B cell (primary cell): Measurements from ENCODE around the gene ARHGAP22. TPM values are rescaled to one million over a fixed set of nuclear protein-coding genes. Genes with fewer than 3 reads are reported as not detected.

Experiments used
- ATAC-seq: fragments of 200-7000 bp; cut with Tn5 transposase; one replicate; pipeline ENCODE4 v1.10.0; 2021; ENCODE audit warnings: low read depth, mild to moderate bottlenecking, moderate number of reproducible peaks, moderate library complexity
- CTCF ChIA-PET: fragments of 350-600 bp; sonication (Branson Sonifier 250); formaldehyde crosslinking; loops from one replicate; lab custom pipeline; 2021; ENCODE audit warnings: antibody characterized with exemption, inconsistent platforms; lab: Charles Lee
- POLR2A ChIA-PET: fragments of 350-600 bp; sonication (Branson Sonifier 250); formaldehyde crosslinking; loops from one replicate; lab custom pipeline; 2021; ENCODE audit warnings: antibody characterized with exemption; lab: Charles Lee
- DNase-seq: peaks from one replicate; pipeline ENCODE4 v3.0.0; 2013
- H2AFZ ChIP-seq: 2 replicates; pipeline ENCODE4 v1.6.1; 2012; ENCODE audit warnings: mild to moderate bottlenecking, low read depth, low read length; ENCODE audit not compliant: insufficient read depth, poor library complexity, severe bottlenecking
- H3K27ac ChIP-seq, 2 donors: 1 replicate in 1 of 2; 2 replicates in 1 of 2; pipeline ENCODE4 v1.5.1; 2012 to 2013; ENCODE audit warnings: low read length in 2 of 2, mild to moderate bottlenecking in 2 of 2, moderate library complexity in 1 of 2
- H3K27me3 ChIP-seq, 4 experiments: fragments of 200-600 bp in 1 of 4; sonication (generic) in 1 of 4; replicated peaks in 1 of 4; 1 replicate in 2 of 4; 2 replicates in 2 of 4; pipeline versions ENCODE4 v1.6.1 to v1.7.0; 2013 to 2016; ENCODE audit warnings: low read length in 3 of 4, mild to moderate bottlenecking in 2 of 4, mixed read lengths in 1 of 4, moderate library complexity in 1 of 4; ENCODE audit not compliant: insufficient read depth in 4 of 4, control insufficient read depth in 3 of 4; ENCODE audit errors: control extremely low read depth in 1 of 4
- H3K36me3 ChIP-seq, 2 experiments: replicated peaks in 1 of 2; 1 replicate in 1 of 2; 2 replicates in 1 of 2; pipeline versions ENCODE4 v1.6.1 to v1.7.1; 2013; ENCODE audit warnings: low read length in 1 of 2; ENCODE audit not compliant: insufficient read depth in 2 of 2, control insufficient read depth in 1 of 2; ENCODE audit errors: control extremely low read depth in 1 of 2, extremely low read depth in 1 of 2
- H3K4me1 ChIP-seq, 2 donors: fragments of 200-600 bp in 1 of 2; sonication (generic) in 1 of 2; 1 replicate in 1 of 2; 2 replicates in 1 of 2; pipeline versions ENCODE4 v1.5.1 to v1.6.1; 2013 to 2017; ENCODE audit warnings: low read length in 2 of 2; ENCODE audit not compliant: control insufficient read depth in 2 of 2, insufficient read depth in 2 of 2
- H3K4me2 ChIP-seq: replicated peaks from 2 replicates; pipeline ENCODE3; 2012; ENCODE audit warnings: mild to moderate bottlenecking, low read depth, low read length; ENCODE audit not compliant: poor library complexity, severe bottlenecking
- H3K4me3 ChIP-seq, 5 experiments: fragments of 200-600 bp in 1 of 5; sonication (generic) in 1 of 5; 1 replicate in 3 of 5; 2 replicates in 2 of 5; pipeline versions ENCODE4 v1.5.1 to v1.7.0; 2011 to 2016; ENCODE audit warnings: low read length in 4 of 5, mild to moderate bottlenecking in 4 of 5, low read depth in 2 of 5, control low read depth in 1 of 5, moderate library complexity in 1 of 5; ENCODE audit not compliant: insufficient read depth in 1 of 5; ENCODE audit errors: control extremely low read depth in 1 of 5, extremely low read depth in 1 of 5
- H3K79me2 ChIP-seq: fragments of 200-600 bp; sonication (generic); one replicate; pipeline ENCODE4 v1.6.0; 2016; ENCODE audit warnings: low read length; ENCODE audit not compliant: control insufficient read depth, insufficient read depth
- H3K9ac ChIP-seq: fragments of 200-600 bp; sonication (generic); 2 replicates; pipeline ENCODE4 v1.6.1; 2017; ENCODE audit warnings: mild to moderate bottlenecking, low read length, moderate library complexity
- H3K9me3 ChIP-seq, 3 donors: one replicate each; pipeline versions ENCODE4 v1.6.1 to v1.7.1; 2013; ENCODE audit warnings: low read length in 2 of 3; ENCODE audit not compliant: control insufficient read depth in 2 of 3, insufficient read depth in 1 of 3; ENCODE audit errors: control extremely low read depth in 1 of 3
- H4K20me1 ChIP-seq: 2 replicates; pipeline ENCODE4 v1.6.0; 2012; ENCODE audit warnings: mild to moderate bottlenecking, low read length; ENCODE audit not compliant: insufficient read depth, control insufficient read depth, poor library complexity, severe bottlenecking
- H3K27ac Mint-ChIP-seq: one replicate; pipeline ENCODE4 v1.8.0; 2021; ENCODE audit warnings: mixed read lengths
- H3K27me3 Mint-ChIP-seq: one replicate; pipeline ENCODE4 v1.8.0; 2021; ENCODE audit warnings: mixed read lengths
- H3K4me1 Mint-ChIP-seq: one replicate; pipeline ENCODE4 v1.8.0; 2021; ENCODE audit warnings: mixed read lengths
- H3K4me3 Mint-ChIP-seq: one replicate; pipeline ENCODE4 v1.8.0; 2021; ENCODE audit warnings: mixed read lengths
- H3K9me3 Mint-ChIP-seq: one replicate; pipeline ENCODE4 v1.8.0; 2022; ENCODE audit warnings: mixed read lengths; ENCODE audit not compliant: insufficient read depth
- CTCF ChIP-seq: fragments of 200-600 bp; IDR thresholded peaks from one replicate; pipeline ENCODE4 v1.8.0; 2022; ENCODE audit warnings: antibody characterized with exemption, mild to moderate bottlenecking
- EZH2 ChIP-seq: IDR thresholded peaks from 2 replicates; pipeline ENCODE4 v1.6.1; 2012; ENCODE audit warnings: borderline replicate concordance, low read depth, mild to moderate bottlenecking, moderate library complexity, low read length; ENCODE audit not compliant: insufficient read depth, poor library complexity, severe bottlenecking
- WGBS: methylation state at CpG from one replicate; pipeline ENCODE4 v1.1.5; 2013; ENCODE audit warnings: missing lambda C conversion rate; ENCODE audit not compliant: insufficient coverage; 5-methylcytosine and 5-hydroxymethylcytosine counted together
- intact Hi-C: fragments of 100-400 bp; cut with micrococcal nuclease; formaldehyde crosslinking; loops from one replicate; pipeline ENCODE4 v1.10.0; 2022
- polyA plus RNA-seq: library from polyadenylated mRNA; depleted of rRNA; stranded (reverse); fragments of >200 nt; gene quantifications from 2 replicates; pipeline ENCODE4 v1.2.3, GENCODE V29; 2012
- total RNA-seq, 2 donors: library from RNA; stranded (reverse); fragments of 120-200 nt in 1 of 2; gene quantifications; 1 replicate in 1 of 2; 2 replicates in 1 of 2; pipeline versions ENCODE4 v1.2.3 to v1.2.4, GENCODE V29; 2013 to 2022

The ARHGAP22 gene
- total and polyA plus RNA-seq, 2 donors (not counting 1 experiment from before 2014, with no cell fraction given), result 1.9 to 2.0 TPM

DNA sequence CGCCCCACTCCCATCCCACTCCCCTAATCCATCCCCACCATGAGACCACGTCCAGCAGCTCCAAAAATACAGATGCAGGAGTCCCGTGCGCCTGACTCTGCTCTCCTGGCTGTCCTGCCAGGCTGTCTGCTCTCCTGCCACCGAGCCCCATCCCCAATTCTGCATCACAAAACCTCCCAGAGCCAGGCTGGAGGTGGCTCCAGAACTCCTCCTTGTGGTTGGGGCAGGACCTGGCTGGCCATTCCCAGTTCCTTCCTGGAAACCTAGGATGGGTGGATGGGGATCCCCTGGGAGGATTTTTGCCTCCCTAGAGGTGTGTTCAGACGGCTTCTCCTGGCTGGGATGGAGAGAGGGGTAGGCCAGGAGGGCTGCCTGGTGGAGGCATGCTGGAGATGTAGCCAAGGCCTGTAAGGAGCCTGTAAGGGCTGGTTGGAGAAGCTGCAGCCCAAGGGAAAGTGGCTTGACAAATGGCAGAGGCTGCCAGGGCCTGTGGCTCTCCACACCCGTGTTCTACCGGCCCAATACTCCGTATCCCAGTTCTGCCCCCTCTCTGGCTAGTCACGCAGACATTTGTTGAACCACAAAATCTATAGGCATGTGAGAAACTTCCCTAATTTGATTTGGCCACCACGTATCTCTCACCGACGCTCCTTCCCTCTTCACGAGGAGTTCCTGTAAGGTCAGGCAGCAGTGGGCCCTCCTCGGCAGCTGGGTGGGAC, 99.3 kb downstream of the ARHGAP22 start:
- no peak overlapping the region for H3K4me3 ChIP-seq
- H3K4me2 ChIP-seq, result no peak overlapping the region
- POLR2A ChIA-PET, result no interaction called here
- intact Hi-C loops, result no loop called here
- H3K9me3 ChIP-seq, result no peaks in the 10 kb centered on the region
- H3K79me2 ChIP-seq, result no peaks in the 10 kb centered on the region
- H3K27me3 ChIP-seq, result no peaks in the 10 kb centered on the region
- DNase-seq, result no peak
- CTCF ChIA-PET, result interaction anchor here (0.5 kb wide), 1 partner anchor 151 kb away, joined by 3 read pairs; no protein-coding TSS in a partner anchor
- H3K4me1 ChIP-seq, result peaks cover 0 to 3% of the 10 kb centered on the region in 2 donors
- no peaks in the 10 kb centered on the region for H3K27me3 Mint-ChIP-seq
- H3K9ac ChIP-seq, result no peak overlapping the region
- no peaks in the 10 kb centered on the region for H3K9me3 Mint-ChIP-seq
- H3K4me3 Mint-ChIP-seq, result no peak overlapping the region
- no peak for ATAC-seq
- no peak overlapping the region for H3K27ac ChIP-seq
- H4K20me1 ChIP-seq, result no peaks in the 10 kb centered on the region
- H2AFZ ChIP-seq, result no peak overlapping the region
- H3K4me1 Mint-ChIP-seq, result peaks cover 7% of the 10 kb centered on the region
- WGBS, result 36% methylated on average over 13 of the region's 15 CpGs
- TF ChIP-seq CTCF (no peak), EZH2 (no peak)
- no peaks in the 10 kb centered on the region for H3K36me3 ChIP-seq
- no peak overlapping the region for H3K27ac Mint-ChIP-seq

- TF ChIP-seq EZH2 (no peak), CTCF (no peak)
- Mint-ChIP-seq H3K4me1 (peaks cover 7% of the 10 kb centered on the region), H3K27ac (no peak overlapping the region), H3K9me3 (no peaks in the 10 kb centered on the region), H3K27me3 (no peaks in the 10 kb centered on the region), H3K4me3 (no peak overlapping the region)
- intact Hi-C loops, result no loop called here
- no peaks in the 10 kb centered on the region for H3K27me3 ChIP-seq
- CTCF ChIA-PET, result no interaction called here
- no peaks in the 10 kb centered on the region for H3K79me2 ChIP-seq
- no peak overlapping the region for H3K4me2 ChIP-seq
- H2AFZ ChIP-seq, result no peak overlapping the region
- no peak overlapping the region for H3K27ac ChIP-seq
- DNase-seq (no peak), ATAC-seq (no peak)
- POLR2A ChIA-PET, result no interaction called here
- no peaks in the 10 kb centered on the region for H4K20me1 ChIP-seq
- H3K9me3 ChIP-seq, result no peaks in the 10 kb centered on the region
- WGBS, result 70% methylated on average over 4 of the region's 4 CpGs
- H3K4me3 ChIP-seq, result no peak overlapping the region
- peaks cover 0 to 3% of the 10 kb centered on the region in 2 donors for H3K4me1 ChIP-seq
- H3K9ac ChIP-seq, result no peak overlapping the region
- no peaks in the 10 kb centered on the region for H3K36me3 ChIP-seq
Observed at GRCh38 chr10:48504141-48504885, 100.6 kb downstream of the ARHGAP22 start.
